ENCODE results near the gene PRR5. TPM values are rescaled to one million over a fixed set of nuclear protein-coding genes. Genes with fewer than 3 reads are reported as not detected.

Gene PRR5
- polyA plus RNA-seq, 1 of the 3 experiments (the other 2 are of a cell fraction): 1.3 TPM

GRCh38 chr22:44773082-44773481 is 71.1 kb downstream of the PRR5 start:
- H3F3A ChIP-seq (replicated peaks; ENCODE audit: insufficient read depth): no peaks in the 10 kb centered on the region
- H3K4me2 ChIP-seq: no peak overlapping the region
- ChIA-PET POLR2A (no interaction called here), CTCF (interaction anchor here (1.1 kb wide), 1 partner anchor 323 kb away, joined by 3 read pairs; no protein-coding TSS in a partner anchor)
- H3K79me2 ChIP-seq (ENCODE audit: insufficient read depth): no peaks in the 10 kb centered on the region
- H3K9ac ChIP-seq: no peak overlapping the region
- H3K4me3 ChIP-seq (ENCODE audit: low read depth in 2 of 2, low read length in 1 of 2): no peak overlapping the region
- H2AFZ ChIP-seq (ENCODE audit: low read depth): no peak overlapping the region
- WGBS (ENCODE audit: low lambda C conversion rate): 84% methylated on average over 1 of the region's 1 CpG
- no peaks in the 10 kb centered on the region for H3K9me2 ChIP-seq
- DNase-seq: no peak
- TF ChIP-seq RXRA (IDR thresholded peaks at IDR 0.05; ENCODE audit: borderline replicate concordance, low read depth) (no peak), SMC3 (IDR thresholded peaks at IDR 0.05; ENCODE audit: low read depth, low read length) (no peak), FOXM1 (IDR thresholded peaks at IDR 0.05; ENCODE audit: low read depth) (no peak), ELF1 (IDR thresholded peaks at IDR 0.05) (no peak), NRF1 (IDR thresholded peaks at IDR 0.05; ENCODE audit: low read depth, low read length) (no peak), GABPA (IDR thresholded peaks at IDR 0.05; ENCODE audit: low read depth) (no peak), YY1 (IDR thresholded peaks at IDR 0.05; ENCODE audit: low read depth) (no peak), RFX5 (IDR thresholded peaks at IDR 0.05; ENCODE audit: low read length) (no peak), TCF12 (IDR thresholded peaks at IDR 0.05) (no peak), GATA2 (CRISPR knock-in tag; IDR thresholded peaks at IDR 0.05) (no peak), RCOR1 (IDR thresholded peaks at IDR 0.05; ENCODE audit: low read length) (no peak), ZBTB33 (IDR thresholded peaks at IDR 0.05; ENCODE audit: borderline replicate concordance, low read depth) (no peak), JUND (IDR thresholded peaks at IDR 0.05) (no peak), EZH2phosphoT487 (IDR thresholded peaks at IDR 0.05; ENCODE audit: borderline replicate concordance, low read depth) (no peak)
- TF ChIP-seq, protein P1, sequence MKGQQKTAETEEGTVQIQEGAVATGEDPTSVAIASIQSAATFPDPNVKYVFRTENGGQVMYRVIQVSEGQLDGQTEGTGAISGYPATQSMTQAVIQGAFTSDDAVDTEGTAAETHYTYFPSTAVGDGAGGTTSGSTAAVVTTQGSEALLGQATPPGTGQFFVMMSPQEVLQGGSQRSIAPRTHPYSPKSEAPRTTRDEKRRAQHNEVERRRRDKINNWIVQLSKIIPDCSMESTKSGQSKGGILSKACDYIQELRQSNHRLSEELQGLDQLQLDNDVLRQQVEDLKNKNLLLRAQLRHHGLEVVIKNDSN (IDR thresholded peaks at IDR 0.05; ENCODE audit: borderline replicate concordance, low read depth): no peak
- no peaks in the 10 kb centered on the region for H3K27me3 ChIP-seq (ENCODE audit: insufficient read depth)
- no peaks in the 10 kb centered on the region for H3K4me1 ChIP-seq (ENCODE audit: control insufficient read depth in 1 of 2, insufficient read depth in 2 of 2, low read depth in 1 of 2, low read length in 1 of 2)
- no peaks in the 10 kb centered on the region for H3K36me3 ChIP-seq (replicated peaks in 1 of 2; ENCODE audit: control insufficient read depth in 1 of 2, insufficient read depth in 2 of 2, low read length in 1 of 2)
- no peaks in the 10 kb centered on the region for H4K20me1 ChIP-seq (ENCODE audit: insufficient read depth)
- H3K9me3 ChIP-seq: no peaks in the 10 kb centered on the region
- no peak overlapping the region for H3K27ac ChIP-seq (ENCODE audit: low read depth in 2 of 2, low read length in 1 of 2)

GRCh38 chr22:44775862-44776261 is 73.9 kb downstream of the PRR5 start:
- CTCF ChIA-PET: interaction anchor here (0.9 kb wide), 1 partner anchor 40 kb away, joined by 4 read pairs; no protein-coding TSS in a partner anchor
- H3K9me3 ChIP-seq: no peaks in the 10 kb centered on the region
- no peak overlapping the region for H3K27ac ChIP-seq (ENCODE audit: low read depth in 2 of 2, low read length in 1 of 2)
- WGBS (ENCODE audit: low lambda C conversion rate): 45% methylated on average over 5 of the region's 5 CpGs
- H3F3A ChIP-seq (replicated peaks; ENCODE audit: insufficient read depth): no peaks in the 10 kb centered on the region
- DNase-seq: no peak
- H3K9me2 ChIP-seq: no peaks in the 10 kb centered on the region
- H3K4me1 ChIP-seq (ENCODE audit: control insufficient read depth in 1 of 2, insufficient read depth in 2 of 2, low read depth in 1 of 2, low read length in 1 of 2): no peaks in the 10 kb centered on the region
- no peaks in the 10 kb centered on the region for H4K20me1 ChIP-seq (ENCODE audit: insufficient read depth)
- no peaks in the 10 kb centered on the region for H3K36me3 ChIP-seq (replicated peaks in 1 of 2; ENCODE audit: control insufficient read depth in 1 of 2, insufficient read depth in 2 of 2, low read length in 1 of 2)
- H3K79me2 ChIP-seq (ENCODE audit: insufficient read depth): no peaks in the 10 kb centered on the region
- no peak overlapping the region for H3K4me2 ChIP-seq
- POLR2A ChIA-PET: no interaction called here
- H2AFZ ChIP-seq (ENCODE audit: low read depth): no peak overlapping the region
- H3K4me3 ChIP-seq (ENCODE audit: low read depth in 2 of 2, low read length in 1 of 2): no peak overlapping the region
- no peak overlapping the region for H3K9ac ChIP-seq
- H3K27me3 ChIP-seq (ENCODE audit: insufficient read depth): no peaks in the 10 kb centered on the region
- TF ChIP-seq FOXM1 (IDR thresholded peaks at IDR 0.05; ENCODE audit: low read depth) (no peak), MXI1 (IDR thresholded peaks at IDR 0.05; ENCODE audit: low read depth, low read length) (no peak), CHD2 (IDR thresholded peaks at IDR 0.05; ENCODE audit: low read length, partially characterized antibody) (no peak), EP300 (IDR thresholded peaks at IDR 0.05; ENCODE audit: borderline replicate concordance in 1 of 2, low read depth in 1 of 2, low read length in 1 of 2) (no peak), JUND (IDR thresholded peaks at IDR 0.05) (no peak), EZH2phosphoT487 (IDR thresholded peaks at IDR 0.05; ENCODE audit: borderline replicate concordance, low read depth) (no peak), POLR2AphosphoS5 (IDR thresholded peaks at IDR 0.05; ENCODE audit: low read depth, low read length) (no peak), FOXJ3 (CRISPR knock-in tag; IDR thresholded peaks at IDR 0.05) (no peak), TEAD4 (IDR thresholded peaks at IDR 0.05; ENCODE audit: borderline replicate concordance, insufficient read depth) (no peak), RAD21 (IDR thresholded peaks at IDR 0.05; ENCODE audit: low read length) (no peak), YY1 (IDR thresholded peaks at IDR 0.05; ENCODE audit: low read depth) (no peak), SIN3A (IDR thresholded peaks at IDR 0.05; ENCODE audit: borderline replicate concordance, low read depth, low read length) (no peak), RFX5 (IDR thresholded peaks at IDR 0.05; ENCODE audit: low read length) (no peak), NFIC (IDR thresholded peaks at IDR 0.05; ENCODE audit: borderline replicate concordance) (no peak), CTCF (IDR thresholded peaks at IDR 0.05) (no peak), TCF12 (IDR thresholded peaks at IDR 0.05) (no peak)
- TF ChIP-seq, protein P2, sequence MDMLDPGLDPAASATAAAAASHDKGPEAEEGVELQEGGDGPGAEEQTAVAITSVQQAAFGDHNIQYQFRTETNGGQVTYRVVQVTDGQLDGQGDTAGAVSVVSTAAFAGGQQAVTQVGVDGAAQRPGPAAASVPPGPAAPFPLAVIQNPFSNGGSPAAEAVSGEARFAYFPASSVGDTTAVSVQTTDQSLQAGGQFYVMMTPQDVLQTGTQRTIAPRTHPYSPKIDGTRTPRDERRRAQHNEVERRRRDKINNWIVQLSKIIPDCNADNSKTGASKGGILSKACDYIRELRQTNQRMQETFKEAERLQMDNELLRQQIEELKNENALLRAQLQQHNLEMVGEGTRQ (IDR thresholded peaks at IDR 0.05; ENCODE audit: borderline replicate concordance, low read depth, low read length): no peak
